ENCODE measurements around the gene CATSPER3. TPM values are rescaled to one million over a fixed set of nuclear protein-coding genes. Genes with fewer than 3 reads are reported as not detected.

CATSPER3 gene
- total RNA-seq, 1 experiment from 2014 or later = 1.7 TPM

DNA sequence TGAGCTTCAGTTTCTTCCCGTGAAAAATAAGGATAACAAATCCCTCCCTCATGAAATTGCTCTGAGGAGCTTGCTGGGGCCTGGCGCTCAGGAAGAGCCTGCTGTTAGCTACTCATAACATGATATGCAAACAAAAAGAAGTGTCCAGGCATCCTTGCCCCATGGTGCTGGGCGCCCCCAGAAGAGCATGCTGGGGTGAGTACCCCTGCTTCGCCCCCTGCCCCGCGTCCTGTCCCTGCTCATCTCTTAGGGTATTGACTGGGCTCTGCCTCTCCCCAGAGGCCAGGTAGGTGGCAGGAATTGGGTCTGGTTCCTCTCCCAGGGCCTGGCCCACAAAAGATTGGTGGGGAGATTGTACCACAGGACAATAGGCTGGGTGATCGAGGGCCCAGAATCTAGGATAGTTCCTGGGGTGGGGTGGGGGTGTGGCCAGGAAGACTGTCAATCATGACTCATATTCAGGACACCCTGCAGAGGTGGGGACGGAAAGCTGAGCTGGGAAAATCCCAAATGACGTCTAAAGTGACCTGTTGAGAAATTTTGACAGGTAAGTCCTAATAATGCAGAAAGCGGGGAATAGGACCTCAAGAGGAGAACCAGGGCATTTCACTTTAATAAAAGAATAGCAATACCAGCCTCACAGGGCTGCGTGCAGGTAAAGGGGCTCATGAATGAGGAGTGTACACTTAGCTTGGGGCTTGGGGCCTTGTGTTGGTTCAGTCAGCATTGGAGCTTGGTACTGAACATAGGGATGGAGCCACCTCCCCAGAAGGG is 57.4 kb downstream of the CATSPER3 start:
- TF ChIP-seq SIN3A (IDR thresholded peaks at IDR 0.05; ENCODE audit: low read depth) (no peak), SP1 (IDR thresholded peaks at IDR 0.05; ENCODE audit: low read depth) (no peak; the same call in 1 of the 2 replicates), ELF1 (IDR thresholded peaks at IDR 0.05; ENCODE audit: borderline replicate concordance, low read depth) (no peak), FOSL1 (IDR thresholded peaks at IDR 0.05; ENCODE audit: low read depth) (peak; percentile 82), JUND (IDR thresholded peaks at IDR 0.05) (peak; percentile 54; the same call in 1 of the 2 replicates), POLR2AphosphoS5 (IDR thresholded peaks at IDR 0.05; ENCODE audit: low read depth, low read length) (no peak), ZNF274 (IDR thresholded peaks at IDR 0.05; ENCODE audit: low read depth, low read length) (no peak), POLR2A (IDR thresholded peaks at IDR 0.05; ENCODE audit: borderline replicate concordance, extremely low read depth, insufficient read depth, insufficient read length) (no peak), EZH2 (IDR thresholded peaks at IDR 0.05) (no peak), EZH2phosphoT487 (IDR thresholded peaks at IDR 0.05; ENCODE audit: borderline replicate concordance) (no peak), EGR1 (IDR thresholded peaks at IDR 0.05; ENCODE audit: low read depth) (no peak), SRF (IDR thresholded peaks at IDR 0.05; ENCODE audit: low read depth) (no peak)
- TF ChIP-seq, protein P1, sequence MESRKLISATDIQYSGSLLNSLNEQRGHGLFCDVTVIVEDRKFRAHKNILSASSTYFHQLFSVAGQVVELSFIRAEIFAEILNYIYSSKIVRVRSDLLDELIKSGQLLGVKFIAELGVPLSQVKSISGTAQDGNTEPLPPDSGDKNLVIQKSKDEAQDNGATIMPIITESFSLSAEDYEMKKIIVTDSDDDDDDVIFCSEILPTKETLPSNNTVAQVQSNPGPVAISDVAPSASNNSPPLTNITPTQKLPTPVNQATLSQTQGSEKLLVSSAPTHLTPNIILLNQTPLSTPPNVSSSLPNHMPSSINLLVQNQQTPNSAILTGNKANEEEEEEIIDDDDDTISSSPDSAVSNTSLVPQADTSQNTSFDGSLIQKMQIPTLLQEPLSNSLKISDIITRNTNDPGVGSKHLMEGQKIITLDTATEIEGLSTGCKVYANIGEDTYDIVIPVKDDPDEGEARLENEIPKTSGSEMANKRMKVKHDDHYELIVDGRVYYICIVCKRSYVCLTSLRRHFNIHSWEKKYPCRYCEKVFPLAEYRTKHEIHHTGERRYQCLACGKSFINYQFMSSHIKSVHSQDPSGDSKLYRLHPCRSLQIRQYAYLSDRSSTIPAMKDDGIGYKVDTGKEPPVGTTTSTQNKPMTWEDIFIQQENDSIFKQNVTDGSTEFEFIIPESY (IDR thresholded peaks at IDR 0.05; ENCODE audit: extremely low read depth, insufficient replicate concordance, low read length) = no peak
- TF ChIP-seq, protein P2, sequence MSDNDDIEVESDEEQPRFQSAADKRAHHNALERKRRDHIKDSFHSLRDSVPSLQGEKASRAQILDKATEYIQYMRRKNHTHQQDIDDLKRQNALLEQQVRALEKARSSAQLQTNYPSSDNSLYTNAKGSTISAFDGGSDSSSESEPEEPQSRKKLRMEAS (IDR thresholded peaks at IDR 0.05) = no peak
- TF ChIP-seq, protein P3, sequence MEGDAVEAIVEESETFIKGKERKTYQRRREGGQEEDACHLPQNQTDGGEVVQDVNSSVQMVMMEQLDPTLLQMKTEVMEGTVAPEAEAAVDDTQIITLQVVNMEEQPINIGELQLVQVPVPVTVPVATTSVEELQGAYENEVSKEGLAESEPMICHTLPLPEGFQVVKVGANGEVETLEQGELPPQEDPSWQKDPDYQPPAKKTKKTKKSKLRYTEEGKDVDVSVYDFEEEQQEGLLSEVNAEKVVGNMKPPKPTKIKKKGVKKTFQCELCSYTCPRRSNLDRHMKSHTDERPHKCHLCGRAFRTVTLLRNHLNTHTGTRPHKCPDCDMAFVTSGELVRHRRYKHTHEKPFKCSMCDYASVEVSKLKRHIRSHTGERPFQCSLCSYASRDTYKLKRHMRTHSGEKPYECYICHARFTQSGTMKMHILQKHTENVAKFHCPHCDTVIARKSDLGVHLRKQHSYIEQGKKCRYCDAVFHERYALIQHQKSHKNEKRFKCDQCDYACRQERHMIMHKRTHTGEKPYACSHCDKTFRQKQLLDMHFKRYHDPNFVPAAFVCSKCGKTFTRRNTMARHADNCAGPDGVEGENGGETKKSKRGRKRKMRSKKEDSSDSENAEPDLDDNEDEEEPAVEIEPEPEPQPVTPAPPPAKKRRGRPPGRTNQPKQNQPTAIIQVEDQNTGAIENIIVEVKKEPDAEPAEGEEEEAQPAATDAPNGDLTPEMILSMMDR (IDR thresholded peaks at IDR 0.05 in 2 of 3, conservative IDR thresholded peaks at IDR 0.05 in 1 of 3; ENCODE audit: borderline replicate concordance in 1 of 3, insufficient read depth in 1 of 3, low read depth in 2 of 3, low read length in 2 of 3) = no peak
- Histone ChIP-seq H3K4me2 (ENCODE audit: low read length) (peak overlapping the region; percentile 39), H3K4me1 (ENCODE audit: control insufficient read depth in 1 of 2, insufficient read depth in 2 of 2, low read length in 2 of 2) (peaks cover 8 to 18% of the 10 kb centered on the region in 2 experiments; a peak in 3 of 4 replicates), H3K36me3 (ENCODE audit: control insufficient read depth in 1 of 2, insufficient read depth in 2 of 2, low read length in 2 of 2) (0 out of 4 replicates have a peak, but pooled peaks cover 0 to 3% of the 10 kb centered on the region in 2 experiments), H3K9me3 (ENCODE audit: control insufficient read depth in 1 of 2, insufficient read depth in 1 of 2, low read depth in 1 of 2, low read length in 2 of 2) (no peaks in the 10 kb centered on the region), H3K9me2 (ENCODE audit: insufficient read depth) (no peaks in the 10 kb centered on the region), H3K9ac (ENCODE audit: low read length) (no peak overlapping the region), H3K27ac (ENCODE audit: low read depth, low read length) (no peak overlapping the region), H2AFZ (ENCODE audit: low read depth, low read length, poor library complexity, severe bottlenecking) (no peak overlapping the region), H4K20me1 (ENCODE audit: insufficient read depth) (no peaks in the 10 kb centered on the region), H3K27me3 (ENCODE audit: insufficient read depth, low read length) (no peaks in the 10 kb centered on the region), H3K4me3 (replicated peaks in 1 of 2; ENCODE audit: low read depth in 1 of 2, low read length in 2 of 2) (no peak overlapping the region), H3K79me2 (ENCODE audit: insufficient read depth, low read length) (peaks cover 23% of the 10 kb centered on the region; the same call in 1 of the 2 replicates)
- DNase-seq (ENCODE audit: low read depth, low spot score) (peak; percentile 55), ATAC-seq (peak; percentile 82)
- intact Hi-C loops (cut with micrococcal nuclease) = no loop called here
- CTCF ChIA-PET = interaction anchor here (0.6 kb wide), 1 partner anchor 438 kb away, joined by 3 read pairs; no protein-coding TSS in a partner anchor
- POLR2A ChIA-PET = no interaction called here
- RAD21 ChIA-PET (ENCODE audit: low non-redundant PET in 1 of 2, low total read pairs in 2 of 2, uncharacterized antibody in 2 of 2, unreplicated experiment in 2 of 2) = no interaction called here
- BruUV-seq (replicated peaks) = no TSS peak

All from HCT116 (cell line).